ENCODE data around the gene RERG.

RERG gene

GRCh38 chr12:15142711-15143110 lies 78.5 kb downstream of the RERG start:
- no peak overlapping the region for H3K27ac ChIP-seq
- no peak for TF ChIP-seq CTCF (IDR thresholded peaks at IDR 0.05)
- no peak overlapping the region for H3K4me3 ChIP-seq (ENCODE audit: low read depth in 1 of 2, low read length in 1 of 2)
- no peaks in the 10 kb centered on the region for H3K36me3 ChIP-seq
- no peaks in the 10 kb centered on the region for H3K9me3 ChIP-seq
- H3K4me1 ChIP-seq (ENCODE audit: control insufficient read depth in 1 of 2, insufficient read depth in 1 of 2, low read depth in 1 of 2, low read length in 1 of 2): no peaks in the 10 kb centered on the region
- H3K27me3 ChIP-seq: peaks cover 4% of the 10 kb centered on the region

GRCh38 chr12:15131431-15131830 lies 89.8 kb downstream of the RERG start:
- H3K9me3 ChIP-seq: no peaks in the 10 kb centered on the region

GRCh38 chr12:15130541-15130940 lies 90.7 kb downstream of the RERG start:
- H3K4me3 ChIP-seq (ENCODE audit: low read depth in 1 of 2, low read length in 1 of 2): no peak overlapping the region
- no peak for TF ChIP-seq CTCF (IDR thresholded peaks at IDR 0.05)

More at GRCh38 chr12:15131431-15131830, 89.8 kb downstream of the RERG start:
- Histone ChIP-seq H3K4me3 (ENCODE audit: low read depth in 1 of 2, low read length in 1 of 2) (no peak overlapping the region), H3K27ac (no peak overlapping the region), H3K36me3 (no peaks in the 10 kb centered on the region), H3K27me3 (peaks cover 15% of the 10 kb centered on the region), H3K4me1 (ENCODE audit: control insufficient read depth in 1 of 2, insufficient read depth in 1 of 2, low read depth in 1 of 2, low read length in 1 of 2) (no peaks in the 10 kb centered on the region)
- TF ChIP-seq CTCF (IDR thresholded peaks at IDR 0.05): no peak

GRCh38 chr12:15123401-15123800 lies 97.8 kb downstream of the RERG start:
- Histone ChIP-seq H3K27ac (no peak overlapping the region), H3K27me3 (no peaks in the 10 kb centered on the region), H3K4me3 (ENCODE audit: low read depth in 1 of 2, low read length in 1 of 2) (no peak overlapping the region), H3K9me3 (no peaks in the 10 kb centered on the region), H3K4me1 (ENCODE audit: control insufficient read depth in 1 of 2, insufficient read depth in 1 of 2, low read depth in 1 of 2, low read length in 1 of 2) (no peaks in the 10 kb centered on the region), H3K36me3 (no peaks in the 10 kb centered on the region)
- no peak for TF ChIP-seq CTCF (IDR thresholded peaks at IDR 0.05)

More at GRCh38 chr12:15130541-15130940, 90.7 kb downstream of the RERG start:
- H3K27ac ChIP-seq: no peak overlapping the region
- H3K9me3 ChIP-seq: no peaks in the 10 kb centered on the region
- H3K36me3 ChIP-seq: no peaks in the 10 kb centered on the region
- H3K27me3 ChIP-seq: peaks cover 15% of the 10 kb centered on the region
- no peaks in the 10 kb centered on the region for H3K4me1 ChIP-seq (ENCODE audit: control insufficient read depth in 1 of 2, insufficient read depth in 1 of 2, low read depth in 1 of 2, low read length in 1 of 2)

- no peak overlapping the region for H3K27ac ChIP-seq
- no peaks in the 10 kb centered on the region for H3K4me1 ChIP-seq (ENCODE audit: control insufficient read depth in 1 of 2, insufficient read depth in 1 of 2, low read depth in 1 of 2, low read length in 1 of 2)
- TF ChIP-seq CTCF (IDR thresholded peaks at IDR 0.05): no peak
- no peaks in the 10 kb centered on the region for H3K27me3 ChIP-seq
- no peaks in the 10 kb centered on the region for H3K36me3 ChIP-seq
- H3K9me3 ChIP-seq: no peaks in the 10 kb centered on the region
- no peak overlapping the region for H3K4me3 ChIP-seq (ENCODE audit: low read depth in 1 of 2, low read length in 1 of 2)
Observed at GRCh38 chr12:15122344-15122743, 98.9 kb downstream of the RERG start.

GRCh38 chr12:15118955-15119354 lies 102.3 kb downstream of the RERG start:
- TF ChIP-seq CTCF (IDR thresholded peaks at IDR 0.05): no peak
- Histone ChIP-seq H3K4me1 (ENCODE audit: control insufficient read depth in 1 of 2, insufficient read depth in 1 of 2, low read depth in 1 of 2, low read length in 1 of 2) (no peaks in the 10 kb centered on the region), H3K27ac (no peak overlapping the region), H3K4me3 (ENCODE audit: low read depth in 1 of 2, low read length in 1 of 2) (no peak overlapping the region), H3K27me3 (no peaks in the 10 kb centered on the region), H3K36me3 (no peaks in the 10 kb centered on the region), H3K9me3 (no peaks in the 10 kb centered on the region)

Measured in neutrophil (primary cell).